Tibial nerve (tissue), 4 donors: Measurements from ENCODE around the gene SIGLEC7.

Experiments
- CTCF ChIP-seq, 5 experiments: fragments of 200-600 bp in 3 of 5; fragments of 450-650 bp in 2 of 5; sonication (generic) in 3 of 5; IDR thresholded peaks; one replicate each; pipeline ENCODE4 v1.5.1; 2016 to 2019; ENCODE audit warnings: antibody characterized with exemption in 5 of 5, mild to moderate bottlenecking in 3 of 5, moderate library complexity in 2 of 5
- EP300 ChIP-seq, 2 donors: sonication (generic); formaldehyde crosslinking; IDR thresholded peaks; one replicate each; pipeline ENCODE4 v1.6.1; 2017; ENCODE audit warnings: antibody characterized with exemption in 2 of 2, mild to moderate bottlenecking in 1 of 2
- POLR2A ChIP-seq, 2 donors: fragments of 450-650 bp; IDR thresholded peaks; one replicate each; pipeline ENCODE4 v1.6.1; 2017; ENCODE audit warnings: antibody characterized with exemption in 2 of 2, mild to moderate bottlenecking in 2 of 2, moderate library complexity in 2 of 2

- no peak for TF ChIP-seq CTCF (IDR thresholded peaks at IDR 0.05)
- TF ChIP-seq EP300 (IDR thresholded peaks at IDR 0.05): no peak
- TF ChIP-seq POLR2A (IDR thresholded peaks at IDR 0.05): no peak
Measured at GRCh38 chr19:51123381-51123800, 18.7 kb upstream of the SIGLEC7 start.
